K562 (cell line): ENCODE data around the gene ZNF480.

Source experiments
- CHCHD3 ChIP-seq: fragments of 250-450 bp; sonication (Bioruptor Pico); IDR thresholded peaks from 2 replicates; pipeline ENCODE4 v2.1.2; 2022; ENCODE audit warnings: mild to moderate bottlenecking
- NBN ChIP-seq: fragments of 450-650 bp; IDR thresholded peaks from 2 replicates; pipeline ENCODE4 v1.6.1; 2016; ENCODE audit warnings: low read depth, mild to moderate bottlenecking
- TF ChIP-seq, protein P1 (sequence below): sonication (generic); formaldehyde crosslinking; IDR thresholded peaks from 2 replicates; pipeline ENCODE4 v1.8.1; 2023; ENCODE audit warnings: mild to moderate bottlenecking, missing genetic modification reagents, moderate library complexity

DNA sequence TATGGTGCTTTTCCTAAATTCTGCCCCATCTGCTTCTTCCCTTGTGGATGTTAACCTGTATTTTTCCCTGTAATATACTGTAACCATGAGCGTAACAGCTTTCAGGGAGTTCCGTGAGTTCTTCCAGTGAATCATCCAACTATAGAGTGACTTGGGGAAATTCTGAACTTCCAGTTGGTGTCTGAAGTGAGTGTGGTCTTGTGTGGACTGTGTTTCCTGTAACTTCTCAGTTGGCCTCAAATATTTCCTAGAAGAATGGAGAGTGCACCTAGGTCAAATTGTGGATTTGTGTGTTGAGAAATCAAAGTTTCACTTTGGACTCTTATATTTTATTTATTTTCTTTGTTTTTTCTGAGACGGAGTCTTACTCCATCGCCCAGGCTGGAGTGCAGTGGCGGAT, 38.5 kb upstream of the ZNF480 start:
- TF ChIP-seq NBN (no peak), CHCHD3 (CRISPR knock-in tag) (no peak)
- TF ChIP-seq, protein P1, sequence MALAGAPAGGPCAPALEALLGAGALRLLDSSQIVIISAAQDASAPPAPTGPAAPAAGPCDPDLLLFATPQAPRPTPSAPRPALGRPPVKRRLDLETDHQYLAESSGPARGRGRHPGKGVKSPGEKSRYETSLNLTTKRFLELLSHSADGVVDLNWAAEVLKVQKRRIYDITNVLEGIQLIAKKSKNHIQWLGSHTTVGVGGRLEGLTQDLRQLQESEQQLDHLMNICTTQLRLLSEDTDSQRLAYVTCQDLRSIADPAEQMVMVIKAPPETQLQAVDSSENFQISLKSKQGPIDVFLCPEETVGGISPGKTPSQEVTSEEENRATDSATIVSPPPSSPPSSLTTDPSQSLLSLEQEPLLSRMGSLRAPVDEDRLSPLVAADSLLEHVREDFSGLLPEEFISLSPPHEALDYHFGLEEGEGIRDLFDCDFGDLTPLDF (CRISPR knock-in tag) = no peak
